ENCODE data around the gene TMEM247.

TMEM247 gene

DNA sequence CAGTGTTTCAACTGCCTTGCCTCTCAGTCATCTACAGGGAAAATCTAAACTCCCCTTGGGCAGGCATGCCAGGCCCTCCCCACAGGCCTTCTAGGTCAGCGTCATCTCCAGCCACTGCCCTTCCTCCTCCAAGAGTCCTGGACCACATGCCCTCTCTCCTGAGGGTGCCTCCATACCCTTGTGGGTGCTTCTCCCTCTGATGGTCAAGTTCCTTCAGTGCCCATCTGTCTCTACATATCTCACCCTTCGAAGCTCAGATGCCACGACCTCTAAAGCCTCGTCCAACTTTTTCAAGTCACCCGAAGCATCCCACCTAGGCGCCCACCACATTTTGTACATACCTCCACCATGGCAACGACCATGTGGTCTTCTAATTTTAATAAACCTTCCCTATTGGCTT lies 22.6 kb upstream of the TMEM247 start:
- no peak for DNase-seq
- Histone ChIP-seq H3K27ac (ENCODE audit: low read length, poor library complexity, severe bottlenecking) (no peak overlapping the region), H3K18ac (ENCODE audit: low read depth in 1 of 2, low read length in 2 of 2) (no peak overlapping the region), H2BK120ac (ENCODE audit: low read depth, low read length) (no peak overlapping the region), H3K23ac (ENCODE audit: low read length in 2 of 2) (no peak overlapping the region), H3K4me1 (ENCODE audit: control insufficient read depth, insufficient read depth, low read depth, low read length) (peaks cover 2% of the 10 kb centered on the region), H3K27me3 (ENCODE audit: control insufficient read depth in 1 of 2, insufficient read depth in 1 of 2, low read length in 2 of 2) (no peaks in the 10 kb centered on the region), H3K9ac (ENCODE audit: low read length) (no peak overlapping the region), H2AFZ (ENCODE audit: low read depth, low read length) (no peak overlapping the region), H3K4me3 (ENCODE audit: insufficient read depth in 1 of 2, low read depth in 1 of 2, low read length in 2 of 2) (no peak overlapping the region), H3K79me1 (replicated peaks; ENCODE audit: low read length, poor library complexity, severe bottlenecking) (no peaks in the 10 kb centered on the region), H3K9me3 (ENCODE audit: control insufficient read depth, low read length) (no peaks in the 10 kb centered on the region), H2AK5ac (ENCODE audit: low read length, severe bottlenecking) (no peak overlapping the region), H4K91ac (ENCODE audit: low read length) (no peak overlapping the region), H3K4ac (ENCODE audit: low read depth in 1 of 2, low read length in 2 of 2) (no peak overlapping the region), H2BK15ac (ENCODE audit: low read depth, poor library complexity, severe bottlenecking) (no peak overlapping the region), H3K36me3 (ENCODE audit: control insufficient read depth in 1 of 2, insufficient read depth in 2 of 2, low read depth in 1 of 2, low read length in 2 of 2) (no peaks in the 10 kb centered on the region), H3K14ac (ENCODE audit: low read length in 2 of 2) (no peak overlapping the region), H4K8ac (ENCODE audit: low read length) (no peak overlapping the region), H2BK12ac (ENCODE audit: low read length in 2 of 2) (no peak overlapping the region), H3K4me2 (ENCODE audit: low read length, poor library complexity, severe bottlenecking) (no peak overlapping the region), H2BK5ac (ENCODE audit: low read depth, low read length, poor library complexity, severe bottlenecking) (no peak overlapping the region)
- 93% methylated on average over 5 of the region's 7 CpGs for WGBS

DNA sequence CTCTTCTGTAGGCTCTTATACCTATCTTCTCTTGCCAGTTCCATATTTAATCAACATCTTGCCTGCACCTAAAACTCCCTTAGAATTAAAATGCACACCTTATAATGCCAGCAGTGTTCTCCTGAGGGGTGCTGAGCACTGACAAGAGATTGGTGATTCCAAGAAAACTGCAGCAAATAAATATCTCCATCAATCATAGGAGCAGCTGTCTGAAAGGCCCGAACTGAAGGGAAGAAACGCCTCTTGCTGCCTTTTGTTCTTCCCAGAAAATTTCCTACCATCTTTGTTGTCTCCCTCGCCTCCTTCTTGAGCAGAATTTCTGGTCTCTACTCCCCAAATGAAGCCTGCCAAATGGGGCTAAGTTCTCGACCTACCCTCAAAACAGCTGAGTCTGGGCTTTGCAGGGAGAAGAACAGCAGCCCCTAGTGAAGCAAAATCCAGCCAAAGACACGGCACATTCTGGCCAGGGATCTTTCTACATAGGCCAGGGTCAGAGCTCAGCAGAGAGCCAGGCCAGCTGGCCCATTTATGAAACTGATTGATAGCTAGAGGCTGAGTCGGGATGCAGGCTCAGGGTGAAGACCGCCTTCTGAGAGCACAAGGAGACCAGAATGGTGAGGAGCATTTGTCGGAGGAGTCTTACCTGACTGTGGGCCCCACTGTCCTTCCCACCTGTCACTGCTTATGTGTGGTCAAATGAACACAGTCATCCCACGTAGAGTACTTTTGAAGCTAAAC lies 20.4 kb upstream of the TMEM247 start:
- Histone ChIP-seq H2AFZ (ENCODE audit: low read depth, low read length) (no peak overlapping the region), H2BK15ac (ENCODE audit: low read depth, poor library complexity, severe bottlenecking) (no peak overlapping the region), H3K14ac (ENCODE audit: low read length in 2 of 2) (no peak overlapping the region), H2BK5ac (ENCODE audit: low read depth, low read length, poor library complexity, severe bottlenecking) (no peak overlapping the region), H2BK120ac (ENCODE audit: low read depth, low read length) (no peak overlapping the region), H3K4me3 (ENCODE audit: insufficient read depth in 1 of 2, low read depth in 1 of 2, low read length in 2 of 2) (no peak overlapping the region), H4K8ac (ENCODE audit: low read length) (no peak overlapping the region), H3K79me1 (replicated peaks; ENCODE audit: low read length, poor library complexity, severe bottlenecking) (no peaks in the 10 kb centered on the region), H3K4me1 (ENCODE audit: control insufficient read depth, insufficient read depth, low read depth, low read length) (peaks cover 2% of the 10 kb centered on the region), H2AK5ac (ENCODE audit: low read length, severe bottlenecking) (no peak overlapping the region), H3K4ac (ENCODE audit: low read depth in 1 of 2, low read length in 2 of 2) (no peak overlapping the region), H3K9ac (ENCODE audit: low read length) (no peak overlapping the region), H3K36me3 (ENCODE audit: control insufficient read depth in 1 of 2, insufficient read depth in 2 of 2, low read depth in 1 of 2, low read length in 2 of 2) (no peaks in the 10 kb centered on the region), H3K18ac (ENCODE audit: low read depth in 1 of 2, low read length in 2 of 2) (no peak overlapping the region), H3K27ac (ENCODE audit: low read length, poor library complexity, severe bottlenecking) (no peak overlapping the region), H4K91ac (ENCODE audit: low read length) (no peak overlapping the region), H2BK12ac (ENCODE audit: low read length in 2 of 2) (no peak overlapping the region), H3K9me3 (ENCODE audit: control insufficient read depth, low read length) (no peaks in the 10 kb centered on the region), H3K23ac (ENCODE audit: low read length in 2 of 2) (no peak overlapping the region), H3K27me3 (ENCODE audit: control insufficient read depth in 1 of 2, insufficient read depth in 1 of 2, low read length in 2 of 2) (peaks cover 0 to 6% of the 10 kb centered on the region in 2 experiments), H3K4me2 (ENCODE audit: low read length, poor library complexity, severe bottlenecking) (no peak overlapping the region)
- 83% methylated on average over 9 of the region's 9 CpGs for WGBS
- DNase-seq = no peak

DNA sequence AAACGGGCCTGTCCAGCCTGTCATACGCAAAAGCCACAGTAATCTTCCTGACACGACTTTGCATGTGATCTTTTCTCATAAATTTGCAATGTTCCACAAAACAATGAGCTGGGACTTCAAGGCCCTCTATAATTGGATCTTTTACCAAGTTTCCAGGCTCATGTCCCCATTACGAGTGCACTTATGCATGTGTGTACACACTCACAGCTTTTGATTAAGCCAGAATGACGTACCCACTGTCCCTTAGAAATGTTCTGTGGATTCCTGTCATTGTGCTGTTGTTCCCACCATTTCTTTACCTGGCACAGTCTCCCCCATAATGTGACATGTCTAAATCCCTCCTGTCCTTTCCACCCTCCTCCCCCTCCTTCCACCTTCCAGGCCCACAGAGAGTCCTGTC lies 19.7 kb upstream of the TMEM247 start:
- Histone ChIP-seq H3K9me3 (ENCODE audit: control insufficient read depth, low read length) (no peaks in the 10 kb centered on the region), H3K4me3 (ENCODE audit: insufficient read depth in 1 of 2, low read depth in 1 of 2, low read length in 2 of 2) (no peak overlapping the region), H2BK12ac (ENCODE audit: low read length in 2 of 2) (no peak overlapping the region), H2AK5ac (ENCODE audit: low read length, severe bottlenecking) (no peak overlapping the region), H3K23ac (ENCODE audit: low read length in 2 of 2) (no peak overlapping the region), H3K79me1 (replicated peaks; ENCODE audit: low read length, poor library complexity, severe bottlenecking) (no peaks in the 10 kb centered on the region), H3K14ac (ENCODE audit: low read length in 2 of 2) (no peak overlapping the region), H3K18ac (ENCODE audit: low read depth in 1 of 2, low read length in 2 of 2) (no peak overlapping the region), H2AFZ (ENCODE audit: low read depth, low read length) (no peak overlapping the region), H3K4ac (ENCODE audit: low read depth in 1 of 2, low read length in 2 of 2) (peak overlapping the region in 1 of 2 experiments; percentile 35), H3K4me2 (ENCODE audit: low read length, poor library complexity, severe bottlenecking) (no peak overlapping the region), H3K27me3 (ENCODE audit: control insufficient read depth in 1 of 2, insufficient read depth in 1 of 2, low read length in 2 of 2) (peaks cover 0 to 6% of the 10 kb centered on the region in 2 experiments), H3K27ac (ENCODE audit: low read length, poor library complexity, severe bottlenecking) (no peak overlapping the region), H3K4me1 (ENCODE audit: control insufficient read depth, insufficient read depth, low read depth, low read length) (peaks cover 2% of the 10 kb centered on the region), H3K9ac (ENCODE audit: low read length) (no peak overlapping the region), H3K36me3 (ENCODE audit: control insufficient read depth in 1 of 2, insufficient read depth in 2 of 2, low read depth in 1 of 2, low read length in 2 of 2) (no peaks in the 10 kb centered on the region), H2BK120ac (ENCODE audit: low read depth, low read length) (no peak overlapping the region), H2BK15ac (ENCODE audit: low read depth, poor library complexity, severe bottlenecking) (no peak overlapping the region), H2BK5ac (ENCODE audit: low read depth, low read length, poor library complexity, severe bottlenecking) (no peak overlapping the region), H4K91ac (ENCODE audit: low read length) (no peak overlapping the region), H4K8ac (ENCODE audit: low read length) (no peak overlapping the region)
- no peak for DNase-seq
- 87% methylated on average over 5 of the region's 5 CpGs for WGBS

DNA sequence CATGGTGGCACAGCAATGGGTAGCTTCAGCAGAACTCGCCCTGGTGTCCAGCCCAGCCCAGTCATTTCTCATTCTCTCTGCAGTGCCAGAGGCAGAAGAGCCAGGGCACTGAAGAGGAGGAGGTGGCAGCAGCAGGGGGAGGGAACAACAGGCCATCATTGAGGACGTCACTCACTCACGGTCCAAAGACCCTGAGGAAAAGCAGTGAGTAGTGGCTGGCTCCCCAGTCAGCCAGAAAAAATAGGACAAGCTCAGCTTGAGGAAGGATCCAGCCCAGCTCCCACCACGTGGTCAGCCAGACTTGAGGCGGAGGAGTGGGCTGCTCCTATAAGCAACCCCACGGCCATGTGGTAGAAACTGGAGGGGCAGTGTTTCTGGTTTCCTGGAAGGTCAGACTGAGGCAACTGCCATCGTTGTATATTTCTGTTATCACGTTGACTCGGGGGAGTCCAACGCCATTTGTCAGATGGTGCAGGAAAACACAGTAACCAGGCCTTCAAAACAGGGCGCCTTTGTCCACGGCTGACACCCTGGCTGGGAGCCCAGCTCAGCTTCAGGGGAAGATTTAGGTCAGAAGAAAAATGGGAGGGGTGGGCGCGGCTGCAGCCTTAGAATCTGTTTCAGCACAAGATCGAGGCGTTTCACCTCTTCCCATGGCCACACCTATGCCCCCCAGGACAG lies 19.0 kb upstream of the TMEM247 start:
- Histone ChIP-seq H2AK5ac (ENCODE audit: low read length, severe bottlenecking) (no peak overlapping the region), H3K23ac (ENCODE audit: low read length in 2 of 2) (no peak overlapping the region), H3K4me1 (ENCODE audit: control insufficient read depth, insufficient read depth, low read depth, low read length) (peaks cover 2% of the 10 kb centered on the region), H2BK120ac (ENCODE audit: low read depth, low read length) (no peak overlapping the region), H3K14ac (ENCODE audit: low read length in 2 of 2) (no peak overlapping the region), H2BK15ac (ENCODE audit: low read depth, poor library complexity, severe bottlenecking) (no peak overlapping the region), H3K36me3 (ENCODE audit: control insufficient read depth in 1 of 2, insufficient read depth in 2 of 2, low read depth in 1 of 2, low read length in 2 of 2) (no peaks in the 10 kb centered on the region), H4K8ac (ENCODE audit: low read length) (no peak overlapping the region), H3K9me3 (ENCODE audit: control insufficient read depth, low read length) (no peaks in the 10 kb centered on the region), H2AFZ (ENCODE audit: low read depth, low read length) (no peak overlapping the region), H3K18ac (ENCODE audit: low read depth in 1 of 2, low read length in 2 of 2) (no peak overlapping the region), H2BK5ac (ENCODE audit: low read depth, low read length, poor library complexity, severe bottlenecking) (no peak overlapping the region), H3K9ac (ENCODE audit: low read length) (no peak overlapping the region), H3K4me2 (ENCODE audit: low read length, poor library complexity, severe bottlenecking) (no peak overlapping the region), H3K4ac (ENCODE audit: low read depth in 1 of 2, low read length in 2 of 2) (no peak overlapping the region), H2BK12ac (ENCODE audit: low read length in 2 of 2) (peak overlapping the region in 1 of 2 experiments; percentile 49), H3K27me3 (ENCODE audit: control insufficient read depth in 1 of 2, insufficient read depth in 1 of 2, low read length in 2 of 2) (peaks cover 0 to 6% of the 10 kb centered on the region in 2 experiments), H3K4me3 (ENCODE audit: insufficient read depth in 1 of 2, low read depth in 1 of 2, low read length in 2 of 2) (no peak overlapping the region), H3K27ac (ENCODE audit: low read length, poor library complexity, severe bottlenecking) (no peak overlapping the region), H4K91ac (ENCODE audit: low read length) (no peak overlapping the region), H3K79me1 (replicated peaks; ENCODE audit: low read length, poor library complexity, severe bottlenecking) (no peaks in the 10 kb centered on the region)
- WGBS = 86% methylated on average over 14 of the region's 16 CpGs
- no peak for DNase-seq
